Neutrophil (primary cell): ENCODE results near the gene IDI1.

Experiments used
- H3K27ac ChIP-seq: fragments of 200-600 bp; sonication (generic); 2 replicates; pipeline ENCODE4 v1.5.1; 2016; ENCODE audit warnings: mild to moderate bottlenecking, moderate library complexity
- H3K27me3 ChIP-seq: fragments of 200-600 bp; sonication (generic); 2 replicates; pipeline ENCODE4 v1.6.0; 2016; ENCODE audit warnings: mild to moderate bottlenecking
- H3K36me3 ChIP-seq: fragments of 200-600 bp; sonication (generic); 2 replicates; pipeline ENCODE4 v1.5.1; 2017
- H3K4me1 ChIP-seq, 2 experiments: fragments of 200-600 bp in 1 of 2; sonication (generic) in 1 of 2; 1 replicate in 1 of 2; 2 replicates in 1 of 2; pipeline versions ENCODE4 v1.5.1 to v1.6.1; 2013 to 2016; ENCODE audit warnings: low read depth in 1 of 2, low read length in 1 of 2, mild to moderate bottlenecking in 1 of 2, moderate library complexity in 1 of 2; ENCODE audit not compliant: control insufficient read depth in 1 of 2, insufficient read depth in 1 of 2
- H3K4me3 ChIP-seq, 2 experiments: fragments of 200-600 bp in 1 of 2; sonication (generic) in 1 of 2; 1 replicate in 1 of 2; 2 replicates in 1 of 2; pipeline ENCODE4 v1.5.1; 2013 to 2016; ENCODE audit warnings: low read depth in 1 of 2, low read length in 1 of 2, mild to moderate bottlenecking in 1 of 2, moderate library complexity in 1 of 2
- H3K9me3 ChIP-seq: fragments of 200-600 bp; sonication (generic); 2 replicates; pipeline ENCODE4 v1.5.1; 2016
- TF ChIP-seq, protein P1 (sequence below): fragments of 200-600 bp; sonication (generic); IDR thresholded peaks from 2 replicates; pipeline ENCODE4 v1.5.1; 2016; ENCODE audit warnings: antibody characterized with exemption

IDI1 gene

DNA sequence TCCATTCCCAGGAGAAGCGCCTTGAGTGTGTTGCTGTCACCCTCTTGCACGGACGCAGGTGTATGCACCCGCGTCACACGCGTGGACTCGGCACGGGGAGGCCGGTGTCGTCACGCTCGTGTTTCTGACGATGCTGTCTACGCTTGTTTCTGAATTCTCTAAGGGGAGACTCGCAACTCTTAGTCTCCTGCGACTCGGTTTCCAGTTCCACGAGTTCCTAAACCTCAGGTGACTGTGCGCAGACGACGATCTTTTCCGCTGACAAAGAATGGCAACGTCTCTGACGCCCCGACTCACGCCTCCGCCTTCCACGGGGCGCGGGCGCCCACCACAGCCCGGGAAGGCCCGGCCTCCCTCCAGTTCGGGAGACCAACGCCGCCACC, 579 bp downstream of the IDI1 start:
- peak overlapping the region; percentile 98 for H3K27ac ChIP-seq
- peaks cover 57 to 63% of the 10 kb centered on the region in 2 experiments for H3K4me1 ChIP-seq
- H3K36me3 ChIP-seq: peaks cover 28% of the 10 kb centered on the region
- H3K9me3 ChIP-seq: no peaks in the 10 kb centered on the region
- H3K4me3 ChIP-seq: peak overlapping the region; percentile 98
- no peaks in the 10 kb centered on the region for H3K27me3 ChIP-seq
- TF ChIP-seq, protein P1, sequence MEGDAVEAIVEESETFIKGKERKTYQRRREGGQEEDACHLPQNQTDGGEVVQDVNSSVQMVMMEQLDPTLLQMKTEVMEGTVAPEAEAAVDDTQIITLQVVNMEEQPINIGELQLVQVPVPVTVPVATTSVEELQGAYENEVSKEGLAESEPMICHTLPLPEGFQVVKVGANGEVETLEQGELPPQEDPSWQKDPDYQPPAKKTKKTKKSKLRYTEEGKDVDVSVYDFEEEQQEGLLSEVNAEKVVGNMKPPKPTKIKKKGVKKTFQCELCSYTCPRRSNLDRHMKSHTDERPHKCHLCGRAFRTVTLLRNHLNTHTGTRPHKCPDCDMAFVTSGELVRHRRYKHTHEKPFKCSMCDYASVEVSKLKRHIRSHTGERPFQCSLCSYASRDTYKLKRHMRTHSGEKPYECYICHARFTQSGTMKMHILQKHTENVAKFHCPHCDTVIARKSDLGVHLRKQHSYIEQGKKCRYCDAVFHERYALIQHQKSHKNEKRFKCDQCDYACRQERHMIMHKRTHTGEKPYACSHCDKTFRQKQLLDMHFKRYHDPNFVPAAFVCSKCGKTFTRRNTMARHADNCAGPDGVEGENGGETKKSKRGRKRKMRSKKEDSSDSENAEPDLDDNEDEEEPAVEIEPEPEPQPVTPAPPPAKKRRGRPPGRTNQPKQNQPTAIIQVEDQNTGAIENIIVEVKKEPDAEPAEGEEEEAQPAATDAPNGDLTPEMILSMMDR: no peak

GRCh38 chr10:1047937-1048336, 982 bp downstream of the IDI1 start:
- H3K9me3 ChIP-seq: no peaks in the 10 kb centered on the region
- TF ChIP-seq, protein P1: no peak
- H3K27me3 ChIP-seq: no peaks in the 10 kb centered on the region
- H3K36me3 ChIP-seq: peaks cover 24% of the 10 kb centered on the region
- peak overlapping the region; percentile 98 for H3K27ac ChIP-seq
- H3K4me3 ChIP-seq: peak overlapping the region; percentile 98
- H3K4me1 ChIP-seq: peaks cover 61 to 67% of the 10 kb centered on the region in 2 experiments

- peak overlapping the region in 1 of 2 experiments; percentile 15 for H3K4me3 ChIP-seq
- TF ChIP-seq, protein P1: no peak
- H3K27ac ChIP-seq: peak overlapping the region; percentile 91
These were observed 3.5 kb downstream of the IDI1 start for GRCh38 chr10:1045415-1045814.

DNA sequence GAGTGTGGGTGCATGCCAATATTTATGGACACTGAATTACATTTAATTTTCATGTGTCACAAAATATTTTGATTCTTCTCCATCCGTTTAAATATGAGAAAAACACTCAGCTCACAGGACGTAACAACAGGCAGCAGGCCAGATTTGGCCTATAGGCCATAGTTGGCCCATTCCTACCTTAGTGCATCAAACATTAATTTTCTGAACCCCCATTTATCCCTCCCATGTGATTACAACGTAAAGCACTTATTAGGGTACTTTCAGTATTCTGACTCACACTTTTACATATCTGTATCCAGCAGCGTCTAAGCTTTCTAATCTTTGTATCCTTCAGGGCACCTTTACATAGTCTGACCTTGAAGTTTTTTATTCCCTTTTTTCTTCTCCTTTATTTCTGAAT, 4.0 kb downstream of the IDI1 start:
- Histone ChIP-seq H3K4me3 (peak overlapping the region; percentile 57 to 60), H3K27me3 (no peaks in the 10 kb centered on the region), H3K27ac (peak overlapping the region; percentile 91), H3K4me1 (peaks cover 56 to 63% of the 10 kb centered on the region in 2 experiments), H3K9me3 (no peaks in the 10 kb centered on the region), H3K36me3 (peaks cover 14% of the 10 kb centered on the region)
- TF ChIP-seq, protein P1: no peak

More at GRCh38 chr10:1045415-1045814, 3.5 kb downstream of the IDI1 start:
- Histone ChIP-seq H3K4me1 (peaks cover 61 to 67% of the 10 kb centered on the region in 2 experiments), H3K9me3 (no peaks in the 10 kb centered on the region), H3K36me3 (peaks cover 9% of the 10 kb centered on the region), H3K27me3 (no peaks in the 10 kb centered on the region)

DNA sequence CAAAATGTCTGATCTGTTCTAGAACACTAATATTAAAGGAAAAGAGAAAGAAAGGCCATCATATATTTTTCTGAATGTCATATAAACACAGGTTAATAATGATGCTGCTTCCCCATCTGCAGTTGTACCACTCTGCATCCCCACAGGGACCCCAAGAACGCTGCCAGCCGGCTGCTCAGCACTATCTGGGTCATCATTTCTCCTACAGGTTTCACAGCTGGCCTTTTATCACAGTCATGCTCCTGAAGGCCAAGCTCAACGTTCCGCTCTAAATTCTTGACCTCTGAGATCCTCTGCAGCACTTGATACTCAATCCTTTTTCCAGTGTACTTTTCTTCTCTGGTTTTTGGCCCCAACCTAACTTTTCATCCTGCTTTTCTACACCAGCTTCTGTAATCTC, 4.8 kb downstream of the IDI1 start:
- peak overlapping the region; percentile 91 for H3K27ac ChIP-seq
- peak overlapping the region; percentile 57 to 60 for H3K4me3 ChIP-seq
- no peaks in the 10 kb centered on the region for H3K9me3 ChIP-seq
- TF ChIP-seq, protein P1: no peak
- H3K4me1 ChIP-seq: peaks cover 51 to 57% of the 10 kb centered on the region in 2 experiments
- H3K36me3 ChIP-seq: peaks cover 20% of the 10 kb centered on the region
- H3K27me3 ChIP-seq: no peaks in the 10 kb centered on the region
